Anterior cingulate cortex (tissue), 58 donors: Measurements from ENCODE around the gene PRELID1.
"Not testable (repeated sequence)": the region's sequence is repeated elsewhere in the genome, so short reads cannot be mapped to it uniquely, and the experiment has no call there.

Experiments used
- DNase-seq, 58 donors: peaks; one replicate each; lab custom pipeline; 2025; lab: John Stamatoyannopoulos, UW

PRELID1 gene

GRCh38 chr5:177303121-177303924 is at the start of gene PRELID1, which contains the start of gene RAB24:
Gene PRELID1, plus strand, starts transcription at chr5:177303799. Its CDS starts 187 bp downstream, at chr5:177303986.
Gene RAB24, minus strand, starts transcription at chr5:177303719. Its CDS starts 431 bp downstream, at chr5:177303288.
- peak in 57 of 58 donors; percentile 27 to 92 (median 80) for DNase-seq

GRCh38 chr5:177256296-177256695 is 47.3 kb upstream of the PRELID1 start:
- DNase-seq: no peak

GRCh38 chr5:177258711-177259110 is 44.9 kb upstream of the PRELID1 start:
- DNase-seq: not testable (repeated sequence)

GRCh38 chr5:177260961-177261360 is 42.6 kb upstream of the PRELID1 start:
- DNase-seq: no peak

GRCh38 chr5:177261510-177261909 is 42.1 kb upstream of the PRELID1 start:
- DNase-seq: no peak

- DNase-seq: no peak
Measured at GRCh38 chr5:177264178-177264577, 39.4 kb upstream of the PRELID1 start.

- no peak for DNase-seq
Measured at GRCh38 chr5:177265395-177265794, 38.2 kb upstream of the PRELID1 start.

GRCh38 chr5:177269232-177269895 is 34.2 kb upstream of the PRELID1 start:
- no peak for DNase-seq

GRCh38 chr5:177269976-177270375 is 33.6 kb upstream of the PRELID1 start:
- no peak for DNase-seq

GRCh38 chr5:177270653-177271052 is 32.9 kb upstream of the PRELID1 start:
- no peak for DNase-seq

- no peak for DNase-seq
Measured at GRCh38 chr5:177271113-177271512, 32.5 kb upstream of the PRELID1 start.

- DNase-seq: no peak
Measured at GRCh38 chr5:177275883-177276282, 27.7 kb upstream of the PRELID1 start.

GRCh38 chr5:177276886-177277285 is 26.7 kb upstream of the PRELID1 start:
- DNase-seq: no peak

GRCh38 chr5:177288191-177288590 is 15.4 kb upstream of the PRELID1 start:
- DNase-seq: no peak

GRCh38 chr5:177290816-177291596 is 12.6 kb upstream of the PRELID1 start:
- DNase-seq: no peak

- no peak for DNase-seq
Measured at GRCh38 chr5:177291735-177292134, 11.9 kb upstream of the PRELID1 start.

GRCh38 chr5:177293819-177294581 is 9.6 kb upstream of the PRELID1 start:
- DNase-seq: no peak

GRCh38 chr5:177294632-177295031 is 9.0 kb upstream of the PRELID1 start:
- no peak for DNase-seq

- DNase-seq: no peak
Measured at GRCh38 chr5:177295924-177296323, 7.7 kb upstream of the PRELID1 start.

GRCh38 chr5:177296581-177296980 is 7.0 kb upstream of the PRELID1 start:
- no peak for DNase-seq
